Fibroblast of lung (primary cell): ENCODE results near the gene SHKBP1. TPM values are rescaled to one million over a fixed set of nuclear protein-coding genes. Genes with fewer than 3 reads are reported as not detected.

Source experiments
- DNase-seq, 2 donors: peaks; one replicate each; pipeline versions ENCODE4 v3.0.0 to v3.0.0-alpha.2; 2010; ENCODE audit warnings: low read depth in 2 of 2
- H2AFZ ChIP-seq: 2 replicates; pipeline ENCODE4 v1.5.1; 2012; ENCODE audit warnings: low read length, control low read depth, inconsistent platforms
- H3K27ac ChIP-seq: 2 replicates; pipeline ENCODE4 v1.5.1; 2011; ENCODE audit warnings: low read length, control low read depth; ENCODE audit not compliant: insufficient read depth
- H3K27me3 ChIP-seq: 2 replicates; pipeline ENCODE4 v1.5.1; 2011; ENCODE audit warnings: mild to moderate bottlenecking, low read length; ENCODE audit not compliant: control insufficient read depth, insufficient read depth
- H3K36me3 ChIP-seq: 2 replicates; pipeline ENCODE4 v1.5.1; 2011; ENCODE audit warnings: low read length; ENCODE audit not compliant: control insufficient read depth, insufficient read depth
- H3K4me1 ChIP-seq: 2 replicates; pipeline ENCODE4 v1.5.1; 2011; ENCODE audit warnings: low read length; ENCODE audit not compliant: control insufficient read depth, insufficient read depth; ENCODE audit errors: extremely low read depth
- H3K4me2 ChIP-seq: 2 replicates; pipeline ENCODE4 v1.5.1; 2011; ENCODE audit warnings: low read length, control low read depth; ENCODE audit not compliant: insufficient read depth; ENCODE audit errors: extremely low read depth
- H3K4me3 ChIP-seq, 4 experiments: fragments of 200-600 bp in 1 of 4; sonication (generic) in 1 of 4; replicated peaks in 1 of 4; 2 replicates each; pipeline ENCODE4 v1.5.1; 2011 to 2016; ENCODE audit warnings: low read length in 4 of 4, low read depth in 3 of 4, mild to moderate bottlenecking in 3 of 4, control low read depth in 2 of 4, inconsistent platforms in 1 of 4, mixed read lengths in 1 of 4; ENCODE audit not compliant: insufficient read depth in 1 of 4; ENCODE audit errors: control extremely low read depth in 1 of 4
- H3K79me2 ChIP-seq: 2 replicates; pipeline ENCODE4 v1.5.1; 2012; ENCODE audit warnings: mild to moderate bottlenecking, low read length, inconsistent platforms; ENCODE audit not compliant: control insufficient read depth, insufficient read depth
- H3K9ac ChIP-seq: 2 replicates; pipeline ENCODE4 v1.5.1; 2011; ENCODE audit warnings: mild to moderate bottlenecking, low read length, control low read depth; ENCODE audit not compliant: insufficient read depth
- H3K9me3 ChIP-seq: 2 replicates; pipeline ENCODE4 v1.5.1; 2012; ENCODE audit warnings: low read depth, low read length; ENCODE audit not compliant: control insufficient read depth, insufficient read depth
- H4K20me1 ChIP-seq: 2 replicates; pipeline ENCODE4 v1.5.1; 2011; ENCODE audit warnings: low read length; ENCODE audit not compliant: control insufficient read depth, insufficient read depth; ENCODE audit errors: extremely low read depth
- CTCF ChIP-seq, 2 donors: IDR thresholded peaks in 1 of 2; conservative IDR thresholded peaks in 1 of 2; 1 replicate in 1 of 2; 2 replicates in 1 of 2; pipeline ENCODE4 v1.5.1; 2011 to 2012; ENCODE audit warnings: low read length in 2 of 2, control low read depth in 1 of 2, inconsistent platforms in 1 of 2, low read depth in 1 of 2, mild to moderate bottlenecking in 1 of 2
- EZH2 ChIP-seq: IDR thresholded peaks from 2 replicates; pipeline ENCODE4 v1.5.1; 2012; ENCODE audit warnings: low read length, control low read depth, mild to moderate bottlenecking; ENCODE audit errors: missing control alignments
- polyA plus RNA-seq, 2 donors: library from polyadenylated mRNA; depleted of rRNA in 1 of 2; stranded (reverse) in 1 of 2; unstranded in 1 of 2; fragments of >200 nt; gene quantifications; 2 replicates each; pipeline ENCODE4 v1.2.1, GENCODE V29; 2011 to 2012; ENCODE audit warnings: missing spikeins in 1 of 2
- total RNA-seq: library from RNA; depleted of rRNA; stranded (reverse); fragments of >200 nt; gene quantifications from 2 replicates; pipeline ENCODE4 v1.2.1, GENCODE V29; 2014

The SHKBP1 gene
- total and polyA plus RNA-seq, 2 donors (not counting 1 experiment from before 2014, with no cell fraction given) = 35.6 to 43.4 TPM

- no peaks in the 10 kb centered on the region for H4K20me1 ChIP-seq
- no peak overlapping the region for H3K27ac ChIP-seq
- no peak for DNase-seq
- no peaks in the 10 kb centered on the region for H3K9me3 ChIP-seq
- peaks cover 30% of the 10 kb centered on the region for H3K4me1 ChIP-seq
- H2AFZ ChIP-seq = no peak overlapping the region
- no peak overlapping the region for H3K4me3 ChIP-seq
- no peak overlapping the region for H3K9ac ChIP-seq
- TF ChIP-seq EZH2 (no peak), CTCF (conservative IDR thresholded peaks at IDR 0.05 in 1 of 2, IDR thresholded peaks at IDR 0.05 in 1 of 2; ENCODE audit: low read depth in 1 of 2, low read length in 2 of 2) (no peak)
- H3K79me2 ChIP-seq = no peaks in the 10 kb centered on the region
- peaks cover 2% of the 10 kb centered on the region for H3K27me3 ChIP-seq
- no peak overlapping the region for H3K4me2 ChIP-seq
- H3K36me3 ChIP-seq = no peaks in the 10 kb centered on the region
These were observed 22.2 kb downstream of the SHKBP1 start for GRCh38 chr19:40598918-40599307.

- no peak overlapping the region for H2AFZ ChIP-seq
- H3K4me1 ChIP-seq = peaks cover 32% of the 10 kb centered on the region
- H3K9ac ChIP-seq = no peak overlapping the region
- H3K79me2 ChIP-seq = no peaks in the 10 kb centered on the region
- TF ChIP-seq EZH2 = peak; percentile 62
- no peak for TF ChIP-seq CTCF (conservative IDR thresholded peaks at IDR 0.05 in 1 of 2, IDR thresholded peaks at IDR 0.05 in 1 of 2; ENCODE audit: low read depth in 1 of 2, low read length in 2 of 2)
- peaks cover 2% of the 10 kb centered on the region for H3K27me3 ChIP-seq
- H3K4me2 ChIP-seq = peak overlapping the region; percentile 0
- H3K9me3 ChIP-seq = no peaks in the 10 kb centered on the region
- peak in 1 of 2 donors; percentile 29 for DNase-seq
- H3K36me3 ChIP-seq = no peaks in the 10 kb centered on the region
- no peaks in the 10 kb centered on the region for H4K20me1 ChIP-seq
- peak overlapping the region in 2 of 4 experiments; percentile 17 to 40 for H3K4me3 ChIP-seq
- no peak overlapping the region for H3K27ac ChIP-seq
These were observed 22.7 kb downstream of the SHKBP1 start for GRCh38 chr19:40599331-40599901.

- H3K27me3 ChIP-seq = peaks cover 2% of the 10 kb centered on the region
- no peak overlapping the region for H2AFZ ChIP-seq
- H3K27ac ChIP-seq = no peak overlapping the region
- H4K20me1 ChIP-seq = no peaks in the 10 kb centered on the region
- DNase-seq = no peak
- H3K9me3 ChIP-seq = no peaks in the 10 kb centered on the region
- peak overlapping the region in 2 of 4 experiments; percentile 17 to 40 for H3K4me3 ChIP-seq
- peak overlapping the region; percentile 0 for H3K4me2 ChIP-seq
- TF ChIP-seq CTCF (conservative IDR thresholded peaks at IDR 0.05 in 1 of 2, IDR thresholded peaks at IDR 0.05 in 1 of 2; ENCODE audit: low read depth in 1 of 2, low read length in 2 of 2) (no peak), EZH2 (peak; percentile 5)
- no peak overlapping the region for H3K9ac ChIP-seq
- no peaks in the 10 kb centered on the region for H3K36me3 ChIP-seq
- H3K4me1 ChIP-seq = peaks cover 30% of the 10 kb centered on the region
- H3K79me2 ChIP-seq = no peaks in the 10 kb centered on the region
These were observed 23.4 kb downstream of the SHKBP1 start for GRCh38 chr19:40599902-40600569.
